HG02798 (cell line): ENCODE measurements around the gene TOM1L1.
A peak's percentile ranks its signal among the peaks of the same experiment; 100 is the strongest.

ENCODE experiments used
- ATAC-seq: cut with Tn5 transposase; IDR thresholded peaks from one replicate; pipeline ENCODE4 v1.9.1; 2021; ENCODE audit warnings: mild to moderate bottlenecking; ENCODE audit not compliant: unreplicated experiment, poor library complexity

TOM1L1 gene

GRCh38 chr17:54944796-54945195 lies 44.1 kb downstream of the TOM1L1 start:
- ATAC-seq: no peak

DNA sequence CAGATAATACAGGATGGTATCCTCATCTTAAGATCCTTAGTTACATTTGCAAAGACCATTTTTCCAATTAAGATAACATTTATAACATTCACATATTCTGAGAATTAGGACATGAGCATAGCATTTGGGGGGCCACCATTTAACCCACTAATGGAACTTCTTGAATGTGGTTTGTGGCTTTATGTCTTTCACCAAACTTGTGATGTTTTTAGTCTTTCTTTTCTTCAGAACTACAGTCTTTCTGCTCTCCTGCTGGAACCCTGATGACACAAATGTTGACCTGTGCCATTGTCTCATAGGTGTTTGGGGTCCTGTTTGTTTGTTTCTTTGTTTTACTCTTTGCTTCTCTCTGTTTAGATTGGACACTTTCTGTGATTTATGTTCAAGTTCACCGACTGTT lies 44.6 kb downstream of the TOM1L1 start:
- ATAC-seq: no peak

GRCh38 chr17:54945671-54946070 lies 45.0 kb downstream of the TOM1L1 start:
- no peak for ATAC-seq

DNA sequence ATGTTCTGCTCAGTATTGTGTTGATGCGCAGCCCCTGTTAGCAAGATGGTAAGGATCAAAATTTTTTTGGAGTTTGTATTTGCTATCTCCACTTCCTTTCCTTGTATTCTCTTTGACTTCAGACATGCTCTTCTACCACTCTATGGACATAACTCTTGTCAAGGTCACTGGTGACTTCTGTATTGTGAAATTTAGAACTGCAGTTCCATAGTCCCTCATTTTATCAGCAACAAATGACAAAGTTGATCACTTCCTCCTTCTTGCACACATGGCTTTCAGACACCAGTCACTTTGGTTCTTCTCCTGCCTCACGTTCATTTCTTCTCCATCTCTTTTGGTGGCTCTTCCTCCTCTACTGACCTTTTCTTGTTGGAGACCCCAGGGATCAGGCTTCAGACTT lies 46.7 kb downstream of the TOM1L1 start:
- ATAC-seq: no peak

GRCh38 chr17:54948380-54948779 lies 47.7 kb downstream of the TOM1L1 start:
- peak; percentile 34 for ATAC-seq

DNA sequence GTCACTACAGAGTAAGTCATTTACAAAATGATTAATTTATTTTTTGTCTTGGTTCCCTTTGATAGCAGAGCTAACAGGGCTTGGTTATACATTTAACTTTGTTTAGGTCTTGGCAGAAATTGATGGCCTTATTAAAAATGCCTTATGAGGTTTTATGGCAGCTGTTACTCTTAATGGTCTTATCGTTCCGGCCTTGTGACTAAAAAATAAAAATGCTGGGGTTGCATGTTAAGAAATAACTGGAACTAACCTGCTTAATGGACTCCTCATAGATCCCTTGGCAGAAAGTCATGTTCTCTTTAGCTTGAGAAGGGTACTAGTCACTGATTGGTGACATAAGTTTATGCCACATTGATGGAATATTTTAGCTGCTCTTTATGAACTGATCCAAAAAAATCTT lies 49.5 kb downstream of the TOM1L1 start:
- ATAC-seq: no peak

DNA sequence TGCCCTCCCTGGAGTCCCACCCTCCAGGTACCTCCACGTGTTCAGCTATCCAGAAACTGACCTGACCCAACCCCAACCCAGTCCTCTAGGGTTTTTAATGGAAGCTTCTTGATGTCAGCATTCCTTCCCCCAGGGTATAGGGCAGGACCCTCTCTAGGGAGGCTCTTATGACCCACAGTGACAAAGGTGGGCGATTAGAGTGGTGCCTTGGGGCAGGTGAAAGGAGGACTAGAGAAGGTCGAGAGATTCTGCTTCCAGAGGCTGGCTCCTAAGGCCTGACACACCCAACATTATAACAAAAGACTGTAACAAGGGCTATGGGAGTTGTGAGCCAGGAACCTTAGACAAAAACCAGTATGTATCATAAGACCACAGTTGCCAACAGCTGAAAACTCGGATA lies 50.6 kb downstream of the TOM1L1 start:
- ATAC-seq: no peak

DNA sequence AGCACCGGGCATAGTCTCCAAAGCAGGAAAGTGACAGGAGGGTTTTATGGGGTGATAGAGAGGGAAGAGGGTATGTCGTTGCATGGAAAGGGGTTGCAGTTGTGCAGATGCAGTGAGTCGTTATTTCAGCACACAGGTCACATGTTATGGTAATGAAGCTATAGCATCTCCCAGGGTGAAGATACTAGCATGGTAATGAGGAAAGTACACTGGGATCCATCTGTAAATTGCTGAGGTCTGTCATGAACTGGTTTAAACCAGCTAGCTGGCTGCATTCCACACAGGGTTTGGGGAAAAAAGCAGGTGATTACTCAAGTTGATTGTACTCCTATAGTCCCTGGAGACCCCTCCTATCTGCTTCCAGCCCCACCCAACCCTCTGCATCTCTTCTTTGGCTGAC lies 56.1 kb downstream of the TOM1L1 start:
- ATAC-seq: no peak

GRCh38 chr17:54967621-54968261 lies 67.1 kb downstream of the TOM1L1 start:
- ATAC-seq: peak; percentile 22

DNA sequence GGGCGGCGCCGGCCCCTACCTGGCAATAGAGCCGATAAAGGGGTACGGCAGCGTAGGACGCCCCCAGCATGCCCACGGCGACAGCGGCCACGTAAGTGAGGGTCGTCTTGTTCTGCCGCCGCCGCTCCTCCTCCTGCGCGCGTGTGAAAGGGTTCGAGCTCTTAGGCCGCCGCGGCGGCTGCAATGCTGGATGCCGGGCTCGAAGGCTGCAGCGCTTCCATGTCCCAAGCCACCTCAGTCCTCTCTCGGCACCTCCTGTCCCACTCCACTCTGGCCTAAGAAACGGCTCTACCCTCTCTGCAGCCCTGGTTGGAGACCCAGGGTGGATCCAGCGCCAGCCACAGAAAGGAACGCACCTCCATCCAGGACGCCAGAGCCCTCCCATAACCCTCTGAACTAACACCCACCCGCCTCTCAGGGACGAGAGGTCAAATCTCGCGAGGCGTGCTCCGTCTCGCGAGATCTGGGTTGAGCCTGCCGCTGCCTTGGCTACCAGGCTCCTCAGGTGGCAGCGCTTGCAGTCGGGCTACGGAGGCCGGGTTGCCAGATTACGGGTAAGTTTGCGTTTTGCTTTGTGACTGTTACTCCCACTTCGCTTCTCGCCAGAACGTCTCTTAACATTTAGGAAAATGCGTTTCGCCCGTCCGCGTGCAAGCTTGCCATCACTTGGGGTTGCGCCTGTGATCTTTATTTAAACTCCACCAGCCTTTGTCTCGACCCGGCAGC lies 67.8 kb downstream of the TOM1L1 start, which contains the start of the genes COX11 and STXBP4:
COX11 (minus strand) TSS at position 393 of the 726 bp plus-strand sequence; CDS start at position 385, 8 bp downstream.
STXBP4 (plus strand) TSS at position 504 of the 726 bp plus-strand sequence. CDS start 17,455 bp downstream, outside the sequence.
- peak; percentile 93 for ATAC-seq

DNA sequence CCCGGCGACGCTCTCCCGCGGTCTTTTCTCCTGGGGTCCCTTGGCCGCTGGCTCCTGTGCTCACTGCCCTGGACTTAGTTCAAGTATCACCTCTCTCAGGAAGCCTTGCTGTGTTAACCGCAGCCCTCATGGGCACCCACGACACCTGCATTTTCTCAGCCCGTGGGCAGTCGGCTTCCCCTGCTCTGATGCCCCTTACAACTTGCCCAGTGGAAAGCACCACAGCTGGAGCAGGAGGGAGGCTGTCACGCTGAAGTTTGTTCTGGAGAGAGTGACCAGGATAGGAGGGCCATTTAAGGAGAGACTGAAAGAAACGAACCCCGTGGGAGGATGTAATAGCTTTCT lies 68.3 kb downstream of the TOM1L1 start:
- ATAC-seq: peak; percentile 31

DNA sequence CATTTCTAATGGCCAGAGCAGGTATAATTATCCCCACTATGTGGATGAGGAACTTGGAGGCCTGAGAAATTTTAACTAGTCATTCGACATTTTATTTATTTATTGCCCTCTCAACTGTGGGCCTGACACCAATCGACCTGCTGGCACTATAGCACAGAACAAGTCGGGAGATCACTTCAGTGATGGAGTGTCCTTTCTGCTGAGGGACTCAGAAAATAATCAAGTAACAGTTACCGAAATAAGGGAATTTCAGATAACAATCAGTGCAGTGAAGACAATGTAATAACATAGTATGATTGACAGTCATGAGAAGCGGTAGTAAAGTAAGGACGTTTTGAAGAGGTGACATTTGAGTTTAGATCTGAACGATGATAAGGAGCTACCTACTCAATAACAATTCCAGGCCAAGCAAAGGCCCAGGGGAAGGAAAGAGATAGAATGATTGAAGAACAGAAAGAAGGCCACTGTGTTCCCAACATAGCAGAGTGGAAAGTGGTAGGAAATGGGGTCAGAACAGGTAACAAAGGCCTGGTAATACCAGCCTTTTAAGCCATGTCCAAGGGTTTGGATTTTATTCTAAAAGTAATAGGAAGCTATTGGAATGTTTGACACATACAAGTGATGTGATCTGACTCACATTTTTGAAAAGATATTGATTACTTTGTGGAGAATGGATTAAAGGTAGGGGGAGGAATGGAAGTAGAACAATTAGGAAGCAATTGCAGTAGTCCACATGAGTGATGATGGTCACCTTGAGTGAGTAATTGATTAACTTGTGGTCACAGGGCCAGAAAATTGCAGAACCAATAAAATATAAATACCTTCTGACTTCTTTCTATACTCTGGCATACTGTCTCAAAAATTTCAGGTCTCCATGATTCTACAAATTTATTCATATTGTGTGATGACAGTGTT lies 69.3 kb downstream of the TOM1L1 start:
- ATAC-seq: no peak

GRCh38 chr17:54971147-54971546 lies 70.5 kb downstream of the TOM1L1 start:
- no peak for ATAC-seq

DNA sequence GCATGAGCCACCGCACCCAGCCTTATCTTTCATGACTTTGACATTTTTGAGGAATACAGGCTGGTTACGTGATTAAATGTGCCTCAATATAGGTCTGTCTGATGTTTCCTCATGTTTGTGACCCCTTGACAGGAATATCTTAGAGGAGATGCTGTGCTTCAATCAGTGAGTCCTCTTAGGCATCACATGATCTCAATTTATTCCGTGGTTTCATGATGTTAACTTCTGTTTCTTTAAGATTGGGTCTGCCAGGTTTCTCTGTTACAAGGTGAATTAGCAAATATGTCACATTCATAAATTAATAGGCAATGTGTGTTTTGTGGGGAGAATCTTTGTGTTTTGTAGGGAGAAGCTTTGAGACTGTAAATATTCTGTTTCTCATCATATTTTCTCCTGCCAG lies 71.2 kb downstream of the TOM1L1 start:
- ATAC-seq: no peak

- ATAC-seq: no peak
Observed at GRCh38 chr17:54972406-54973138, 71.9 kb downstream of the TOM1L1 start.

DNA sequence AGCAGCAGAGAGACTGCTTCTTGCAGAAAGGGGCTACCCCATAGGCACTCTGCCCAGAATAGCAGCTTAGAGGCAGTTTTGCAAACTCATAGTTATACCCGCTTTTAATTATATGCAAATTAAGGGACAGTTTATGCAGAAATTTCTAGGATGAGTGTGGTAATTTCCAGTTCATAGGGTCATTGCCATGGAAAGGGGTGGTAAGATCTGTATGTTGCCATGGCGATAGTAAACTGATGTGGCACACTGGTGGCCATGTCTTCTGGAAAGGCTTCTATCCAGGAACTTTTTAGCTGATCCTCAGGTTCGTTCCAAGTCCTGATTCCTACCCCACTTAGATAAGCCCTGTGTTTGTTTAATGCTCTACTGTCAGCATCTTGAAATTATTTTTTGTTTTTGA lies 74.1 kb downstream of the TOM1L1 start:
- no peak for ATAC-seq

DNA sequence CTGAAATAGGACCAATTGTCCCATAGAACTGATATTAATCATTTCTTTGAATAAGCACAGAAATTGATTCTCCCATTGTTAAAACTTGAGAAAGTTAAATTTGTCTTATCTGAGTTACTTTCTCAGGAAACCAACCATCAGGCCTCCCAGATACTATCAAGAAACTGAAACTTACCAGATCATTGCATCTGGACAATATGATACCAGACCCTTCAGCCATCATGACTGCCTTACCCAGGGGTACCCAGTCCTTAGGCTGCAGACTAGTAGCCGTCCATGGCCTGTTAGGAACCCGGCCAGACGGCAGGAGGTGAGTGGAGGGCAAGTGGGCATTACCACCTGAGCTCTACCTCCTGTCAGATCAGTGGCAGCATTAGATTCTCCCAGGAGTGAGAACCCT lies 75.7 kb downstream of the TOM1L1 start:
- no peak for ATAC-seq

DNA sequence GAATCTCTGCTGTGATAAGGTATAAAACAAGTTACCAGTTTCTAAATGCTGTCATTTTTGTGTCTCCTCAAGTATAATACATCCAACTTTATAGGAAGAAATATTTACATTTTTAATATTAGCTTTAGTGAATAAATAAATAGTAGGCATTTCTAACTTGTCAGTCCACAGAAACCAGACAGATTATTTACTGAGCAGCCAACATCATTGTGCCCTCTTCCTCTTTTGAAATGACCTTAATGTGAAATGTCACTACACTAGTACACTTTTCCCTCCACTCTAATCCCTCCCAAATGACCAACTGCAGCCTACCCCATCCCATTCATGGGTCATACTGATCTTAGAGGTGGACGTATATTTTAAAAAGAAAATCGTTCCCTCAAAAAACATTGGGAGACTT lies 77.1 kb downstream of the TOM1L1 start:
- ATAC-seq: no peak

GRCh38 chr17:54979657-54980056 lies 79.0 kb downstream of the TOM1L1 start:
- ATAC-seq: no peak

GRCh38 chr17:54980375-54980774 lies 79.7 kb downstream of the TOM1L1 start:
- no peak for ATAC-seq
